ENCODE results near the gene RAB12.

RAB12 gene

DNA sequence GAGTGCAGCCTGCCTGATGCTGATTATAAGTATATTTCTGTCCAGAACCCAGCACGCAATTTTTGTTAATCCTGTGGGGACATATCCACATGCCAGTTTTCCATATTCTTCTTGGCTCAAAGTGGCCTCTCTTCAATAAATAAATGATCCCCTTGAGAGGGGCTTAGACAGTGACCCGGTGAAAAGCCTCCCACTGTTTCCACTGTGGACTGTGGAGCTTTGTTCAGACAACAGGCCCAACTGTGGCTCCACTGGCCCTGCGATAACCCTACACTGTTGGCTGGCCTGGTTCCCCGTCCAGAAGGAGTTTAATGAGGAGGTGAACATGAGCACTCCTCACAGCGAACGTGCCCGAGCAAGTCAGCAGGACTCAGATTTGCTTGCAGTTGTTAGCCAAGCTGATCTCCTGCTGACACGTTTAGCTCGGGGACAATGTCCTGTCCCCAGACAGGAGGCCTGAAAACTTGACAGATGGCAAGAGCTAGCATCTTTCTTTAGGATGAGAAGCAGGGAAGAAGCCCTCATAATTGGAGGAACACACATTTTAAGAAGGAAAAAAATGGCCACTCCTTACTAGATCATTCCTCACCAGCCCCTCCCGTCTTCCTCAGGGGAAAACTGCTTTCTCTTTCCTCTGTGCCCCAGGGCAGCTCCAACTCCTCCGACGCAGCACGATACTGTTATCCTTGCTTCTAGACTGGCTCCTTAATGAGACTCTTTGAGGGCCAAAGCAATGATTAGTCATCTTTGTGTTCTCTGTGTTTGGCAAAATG lies 76.1 kb downstream of the RAB12 start:
- no peak for DNase-seq (ENCODE audit: low read depth in 2 of 2)

DNA sequence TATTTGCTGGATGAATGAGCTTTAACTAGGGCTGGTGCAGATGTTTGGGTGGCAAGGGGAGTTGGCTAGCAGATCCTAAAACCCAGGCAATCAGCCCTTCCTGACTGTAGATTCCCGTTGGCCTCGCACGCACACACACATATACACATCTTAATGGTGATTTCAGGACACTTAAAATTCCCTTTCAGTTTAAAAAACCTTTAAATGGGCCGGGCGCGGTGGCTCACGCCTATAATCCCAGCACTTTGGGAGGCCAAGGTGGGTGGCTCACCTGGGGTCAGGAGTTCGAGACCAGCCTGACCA lies 76.6 kb downstream of the RAB12 start:
- no peak for DNase-seq (ENCODE audit: low read depth in 2 of 2)

DNA sequence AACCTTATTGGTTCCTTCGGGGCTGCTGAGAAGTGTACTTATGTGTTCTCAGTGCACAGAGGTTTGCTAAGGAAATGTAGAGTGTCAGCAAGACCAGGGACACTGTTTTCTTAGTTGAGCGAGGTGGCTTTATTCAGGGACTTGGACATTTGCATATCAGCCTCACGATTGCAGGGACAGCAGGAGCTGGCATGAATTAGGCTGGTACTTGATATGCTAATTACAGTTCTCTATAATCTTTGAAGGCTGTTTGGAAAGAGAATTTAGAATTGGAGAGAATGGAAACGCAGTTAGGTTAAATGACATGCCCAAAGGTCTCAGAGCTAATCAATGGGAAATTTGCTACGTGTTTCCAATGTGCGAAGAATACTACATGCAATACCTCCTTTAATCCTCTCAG lies 77.4 kb downstream of the RAB12 start:
- DNase-seq (ENCODE audit: low read depth in 2 of 2) = no peak

DNA sequence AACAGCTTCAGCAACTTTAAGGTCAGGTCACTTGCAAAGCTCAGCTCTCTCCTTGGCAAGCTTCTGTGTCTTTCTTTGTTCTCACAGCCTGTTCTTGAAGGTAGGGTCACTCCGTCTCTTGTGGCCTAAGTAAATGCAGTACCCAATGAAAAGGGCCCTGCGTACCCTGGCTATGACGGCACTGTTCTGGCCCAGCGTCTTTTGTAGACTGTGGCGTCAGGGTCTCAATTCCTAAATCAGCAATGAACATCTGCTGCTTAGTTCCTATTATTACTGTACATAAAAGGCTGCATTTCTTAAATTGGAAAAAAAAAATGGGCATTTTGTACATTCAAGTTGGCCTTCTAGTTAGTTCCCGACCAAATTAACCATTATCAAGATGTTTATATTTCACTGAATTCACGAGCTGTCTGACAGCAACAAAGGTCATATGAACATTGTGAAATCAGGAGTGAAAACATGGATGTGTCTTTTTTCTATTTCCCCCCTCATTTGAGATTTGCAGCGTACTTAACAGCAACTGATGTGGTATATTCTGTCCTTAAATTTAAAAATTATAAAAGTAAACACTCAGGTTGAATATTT lies 79.1 kb downstream of the RAB12 start:
- DNase-seq (ENCODE audit: low read depth in 2 of 2) = no peak

DNA sequence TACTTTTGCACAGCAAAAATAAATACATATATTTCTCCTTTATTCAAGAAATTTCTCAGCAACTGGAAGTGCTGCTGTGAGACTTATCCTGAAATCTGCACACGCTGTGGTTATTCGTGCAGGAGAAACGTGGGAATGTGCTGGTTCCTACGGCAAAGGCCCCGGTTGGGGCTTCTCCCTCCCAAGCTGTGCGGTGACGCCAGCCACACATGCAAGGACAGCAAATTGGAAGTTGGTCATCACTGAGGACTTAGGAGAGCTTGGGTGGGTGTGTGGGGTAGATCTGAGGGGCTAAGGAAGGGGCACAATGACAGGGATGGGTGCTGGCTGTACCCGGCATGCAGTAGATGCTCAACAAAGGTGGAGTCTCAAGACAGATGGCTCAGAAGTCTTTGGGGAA lies 79.6 kb downstream of the RAB12 start:
- DNase-seq (ENCODE audit: low read depth in 2 of 2) = no peak
